Ramos (cell line): ENCODE data around the gene LHPP.

Source experiments
- in situ Hi-C: fragments of 300-500 bp; cut with MboI; formaldehyde crosslinking; loops from one replicate; pipeline ENCODE4 v1.14.3; 2022; ENCODE audit warnings: low sequenced_read_pairs; ENCODE audit not compliant: unreplicated experiment

LHPP gene

DNA sequence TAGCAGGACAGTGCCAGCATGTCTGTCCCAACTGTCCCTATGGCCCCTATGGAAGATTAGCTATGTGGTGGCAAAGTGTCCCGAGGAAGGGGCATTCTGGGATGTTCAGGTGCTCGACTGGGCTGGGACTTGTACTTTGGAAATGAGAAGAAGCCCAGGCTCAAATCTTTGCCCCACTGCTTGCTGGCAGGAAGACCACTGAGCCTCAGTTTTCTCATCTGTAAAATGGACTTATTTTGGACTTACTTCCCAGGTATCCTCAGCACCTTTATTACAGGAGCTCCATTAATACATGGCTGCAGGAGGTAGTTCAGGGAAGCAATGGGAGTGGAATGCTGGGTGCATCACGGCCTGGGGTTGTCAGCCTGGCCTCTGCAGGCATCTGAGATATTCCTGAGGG is 71.2 kb downstream of the LHPP start:
- in situ Hi-C loops, result loop anchor here (10.0 kb wide), 1 partner anchor 458 kb away; no protein-coding TSS in a partner anchor

DNA sequence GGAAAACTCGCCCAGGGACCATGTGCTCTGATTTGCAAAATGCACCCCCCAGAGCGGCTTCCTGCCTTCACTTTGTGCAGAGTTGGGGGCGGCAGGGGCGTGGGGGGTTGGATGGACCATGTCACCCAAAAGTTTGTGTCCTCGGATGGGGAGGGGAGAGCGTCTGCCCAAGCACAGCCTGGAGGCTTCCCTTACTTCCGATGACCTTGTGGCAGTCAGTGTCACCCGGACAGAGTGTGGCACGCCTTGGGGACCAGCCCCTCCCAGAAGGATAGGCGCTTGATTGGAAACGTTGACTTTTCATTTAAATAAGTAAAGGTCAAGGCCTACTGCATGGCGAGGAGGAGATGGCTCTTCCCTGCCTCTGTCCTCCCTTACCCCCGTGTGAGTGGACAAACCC is 71.6 kb downstream of the LHPP start:
- in situ Hi-C loops, result loop anchor here (10.0 kb wide), 1 partner anchor 458 kb away; no protein-coding TSS in a partner anchor

DNA sequence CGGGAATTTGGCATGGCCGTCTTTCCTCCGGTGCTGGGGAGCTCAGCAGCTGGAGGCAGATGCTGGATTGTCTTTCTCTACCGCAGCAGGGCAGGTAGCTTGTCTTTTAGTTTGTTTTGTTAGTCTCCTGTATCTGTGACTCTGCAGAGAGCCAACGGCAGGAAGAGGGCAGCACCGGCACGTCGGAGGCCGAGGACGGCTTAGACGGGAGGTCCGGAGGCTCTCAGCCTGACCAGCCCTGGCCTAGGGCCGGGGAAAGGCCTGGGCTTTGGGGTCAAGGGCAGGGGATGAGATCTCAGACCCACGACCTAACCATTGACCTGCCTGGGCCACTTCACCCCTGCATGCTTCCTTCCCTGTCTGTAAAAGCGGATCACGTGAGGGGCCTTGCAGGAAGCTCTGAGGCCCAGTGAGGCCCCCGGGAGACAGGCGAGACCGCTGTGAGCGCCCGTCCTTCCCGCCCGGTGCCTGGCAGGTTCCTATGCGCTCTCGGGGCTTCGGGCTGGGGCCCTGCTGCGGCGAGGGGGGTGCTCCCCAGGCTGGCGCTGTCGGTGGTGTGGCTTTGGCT is 72.7 kb downstream of the LHPP start:
- in situ Hi-C loops, result loop anchor here (10.0 kb wide), 1 partner anchor 460 kb away; no protein-coding TSS in a partner anchor

DNA sequence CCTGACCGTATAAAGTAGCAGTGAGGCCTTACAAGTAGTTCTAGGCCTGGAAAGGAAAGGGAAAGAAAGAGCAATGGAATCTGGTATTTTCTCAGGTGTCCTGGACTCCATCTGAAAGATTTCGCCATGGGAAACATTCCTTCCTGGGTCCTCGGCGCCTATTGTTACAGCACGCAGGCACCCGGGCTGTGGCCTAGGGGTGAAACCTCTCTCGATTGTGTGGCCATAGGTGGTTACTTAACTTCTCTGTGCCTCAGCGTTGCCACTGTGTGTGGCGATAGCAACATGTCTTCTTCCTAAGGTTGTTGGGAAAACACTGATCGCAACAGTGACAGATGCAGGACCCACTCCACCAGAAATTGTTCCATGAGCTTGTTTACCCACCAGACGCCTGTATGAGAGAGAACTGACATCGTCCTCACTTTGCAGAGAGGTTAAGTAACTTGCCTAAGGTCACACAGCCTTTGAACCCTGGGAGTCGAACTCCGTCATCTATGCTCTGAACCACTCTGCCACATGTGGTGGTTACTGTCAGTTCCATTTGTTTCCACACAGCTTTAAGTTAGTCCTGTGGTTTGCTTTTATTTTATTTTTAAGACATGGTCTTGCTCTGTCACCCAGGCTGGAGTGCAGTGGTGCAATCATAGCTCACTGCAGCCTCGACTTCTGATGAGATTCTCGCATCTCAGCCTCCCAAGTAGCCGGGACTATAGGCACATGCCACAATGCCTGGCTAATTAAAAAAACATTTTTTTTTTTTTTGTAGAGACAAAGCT is 73.4 kb downstream of the LHPP start:
- in situ Hi-C loops, result loop anchor here (5.0 to 10.0 kb wide), 3 partner anchors 67 to 460 kb away; partner anchors contain the start of gene FAM53B

DNA sequence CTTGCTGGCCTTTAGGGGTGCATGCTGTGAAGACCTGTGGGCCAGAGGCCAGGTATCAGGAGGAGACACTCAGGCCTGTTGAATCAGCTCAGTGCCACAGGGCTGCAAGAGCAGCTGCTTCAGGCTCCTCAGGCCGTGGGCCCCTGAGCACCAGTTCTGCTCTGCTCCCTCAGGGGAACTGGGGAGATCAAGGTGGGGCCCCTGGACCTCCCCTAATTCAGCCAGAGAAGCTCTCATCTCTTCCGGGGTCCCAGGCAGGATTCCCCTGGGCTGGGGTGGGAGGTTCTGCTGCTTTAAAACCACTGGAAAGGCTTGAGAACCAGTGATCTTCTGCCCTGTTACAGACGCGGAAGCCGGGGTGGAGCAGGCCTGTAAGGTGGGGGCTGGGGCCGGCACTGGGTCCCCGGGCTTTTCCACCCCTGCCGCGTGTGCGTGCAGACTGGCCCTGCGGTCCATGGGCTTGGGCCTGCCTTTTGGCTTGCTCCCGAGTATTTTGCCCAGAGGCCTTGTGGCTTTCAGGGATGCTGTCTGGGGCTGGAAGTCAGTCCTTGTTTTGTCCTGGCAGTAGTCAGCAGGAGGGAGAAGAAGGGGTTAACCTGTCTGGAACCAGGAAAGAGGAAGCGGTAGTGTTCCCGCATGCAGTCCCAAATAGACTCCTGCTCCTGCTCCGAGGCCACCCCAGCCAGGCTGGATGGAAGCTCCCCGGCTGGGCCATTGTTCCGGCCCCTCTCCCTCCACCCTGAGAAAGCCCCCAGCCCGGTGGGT is 74.3 kb downstream of the LHPP start:
- in situ Hi-C loops, result loop anchor here (5.0 to 10.0 kb wide), 3 partner anchors 66 to 461 kb away; partner anchors contain the start of gene FAM53B

DNA sequence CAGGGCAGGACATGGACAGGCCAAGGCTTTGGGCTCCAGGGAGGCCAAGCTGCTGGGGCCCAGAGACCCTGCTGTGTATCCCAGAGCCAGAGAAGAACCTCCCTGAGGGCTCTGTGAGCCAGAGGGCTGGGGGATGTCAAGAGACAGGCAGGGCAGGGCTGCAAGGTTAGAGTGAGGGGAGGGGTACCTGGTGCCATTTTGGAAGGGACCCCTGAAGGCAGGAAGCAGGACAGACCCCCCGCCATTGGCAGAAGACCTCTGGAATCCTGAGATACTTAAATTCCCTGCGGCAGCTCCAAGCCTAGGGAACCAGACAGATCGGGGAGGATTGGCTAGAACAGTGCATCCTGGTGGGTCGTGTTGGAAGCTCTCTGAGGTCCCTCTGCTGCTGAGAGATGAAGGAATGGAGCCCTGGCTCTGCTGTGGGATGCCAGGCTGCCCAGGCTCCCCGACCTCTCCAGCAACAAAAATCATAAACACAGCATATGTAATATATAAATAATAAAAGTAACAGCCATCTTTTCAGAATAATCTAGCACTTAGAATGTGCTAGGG is 75.0 kb downstream of the LHPP start:
- in situ Hi-C loops, result loop anchor here (5.0 to 10.0 kb wide), 3 partner anchors 66 to 462 kb away; partner anchors contain the start of gene FAM53B

DNA sequence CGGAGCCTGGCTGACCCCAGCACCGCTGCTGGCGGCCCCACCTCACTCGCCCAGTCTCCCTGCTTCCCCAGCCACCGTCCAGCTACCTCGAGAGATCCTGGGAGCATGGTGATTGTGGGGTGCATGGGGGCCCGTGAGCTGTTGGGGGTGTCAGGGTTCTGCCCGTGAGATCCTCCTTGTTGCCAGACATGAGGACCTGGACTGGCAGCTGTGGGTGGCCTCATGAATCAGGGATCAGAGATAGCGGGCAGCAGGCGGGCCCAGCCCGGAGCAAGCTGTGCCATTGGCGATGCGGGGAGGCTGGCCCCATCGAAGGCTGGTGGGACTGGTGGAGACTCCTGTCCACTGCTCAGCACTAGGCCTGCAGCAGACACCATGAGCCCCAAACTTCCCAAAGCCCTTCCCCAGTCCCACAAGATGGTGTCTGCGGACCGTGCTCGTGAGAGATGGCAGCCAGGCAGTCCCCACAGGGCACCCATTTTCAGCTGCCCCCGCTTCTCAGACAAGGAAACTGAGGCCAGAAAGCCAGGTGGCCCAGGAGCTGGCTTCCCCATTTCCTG is 75.6 kb downstream of the LHPP start:
- in situ Hi-C loops, result loop anchor here (5.0 to 10.0 kb wide), 3 partner anchors 65 to 462 kb away; partner anchors contain the start of gene FAM53B

DNA sequence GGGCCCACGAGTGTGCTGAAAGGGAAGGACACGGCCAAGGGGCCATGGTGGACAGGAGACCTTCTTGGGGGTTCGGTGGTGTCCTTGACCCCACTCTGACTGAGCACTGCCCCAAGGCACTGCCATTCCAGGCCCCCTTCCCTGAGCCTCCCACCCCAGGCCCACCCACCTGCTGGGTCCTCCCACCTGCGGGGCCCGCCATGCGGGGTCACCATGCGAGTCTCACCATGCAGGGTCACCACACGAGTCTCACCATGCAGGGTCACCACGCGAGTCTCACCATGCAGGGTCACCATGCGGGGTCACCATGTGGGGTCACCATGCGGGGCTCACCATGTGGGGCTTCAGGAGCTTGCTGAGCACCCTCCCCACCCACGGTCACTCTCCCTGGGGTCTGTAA is 76.3 kb downstream of the LHPP start:
- in situ Hi-C loops, result loop anchor here (5.0 to 10.0 kb wide), 3 partner anchors 64 to 463 kb away; partner anchors contain the start of gene FAM53B

DNA sequence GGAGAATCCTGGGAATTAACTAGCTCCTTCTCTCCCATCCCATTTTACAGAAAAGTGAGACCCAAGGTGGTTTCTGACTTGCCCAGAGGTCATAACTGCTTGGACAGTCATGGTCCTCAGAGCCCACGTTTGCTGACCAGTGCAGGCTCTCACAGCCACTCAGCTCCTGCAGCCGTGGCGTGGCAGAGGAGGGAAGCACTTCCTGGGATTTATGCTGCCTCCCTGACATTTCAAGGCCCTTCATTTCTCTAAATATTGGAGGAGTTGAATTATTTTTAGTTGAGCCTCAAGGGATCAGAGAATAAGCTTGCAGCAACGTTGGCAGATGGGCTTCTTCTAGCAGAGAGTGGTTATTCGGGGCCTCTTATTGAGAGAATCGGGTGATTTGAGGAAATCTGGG is 77.1 kb downstream of the LHPP start:
- in situ Hi-C loops, result loop anchor here (5.0 to 10.0 kb wide), 3 partner anchors 64 to 464 kb away; partner anchors contain the start of gene FAM53B

DNA sequence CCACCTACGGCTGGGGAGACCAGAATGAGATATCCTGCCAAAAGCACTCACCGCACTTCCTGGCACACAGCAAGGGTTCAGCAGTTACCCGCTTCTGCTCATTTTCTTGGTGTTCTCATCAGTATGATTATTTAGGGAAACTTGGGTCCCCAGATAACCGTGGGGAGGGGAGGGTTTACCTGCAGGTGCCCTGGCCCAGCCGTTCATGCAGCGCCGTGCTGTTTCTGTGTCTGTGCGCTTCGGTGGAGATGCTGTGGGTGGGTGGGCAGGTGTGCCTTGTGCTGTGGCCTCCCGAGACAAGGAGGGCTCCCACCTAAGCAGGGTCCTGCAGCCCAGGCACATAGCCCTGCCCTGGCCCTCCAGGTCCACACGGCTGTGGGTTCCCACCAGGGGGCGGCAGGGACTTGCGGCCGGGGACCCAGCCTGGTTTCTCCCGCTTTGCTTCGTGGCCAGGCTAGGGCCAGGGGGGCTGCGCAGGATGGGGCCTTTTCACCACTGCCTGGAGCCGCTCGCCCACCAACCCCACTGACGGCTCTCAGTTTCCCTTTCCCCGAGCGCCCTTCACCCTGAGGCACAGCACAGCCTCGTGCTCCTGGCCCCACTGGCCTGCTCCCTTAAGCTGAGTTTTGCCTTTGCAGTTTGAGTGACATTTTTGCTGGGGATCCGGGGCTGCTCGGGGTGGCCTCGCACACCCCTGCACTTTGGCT is 78.5 kb downstream of the LHPP start:
- in situ Hi-C loops, result loop anchor here (5.0 to 10.0 kb wide), 3 partner anchors 62 to 465 kb away; partner anchors contain the start of gene FAM53B

DNA sequence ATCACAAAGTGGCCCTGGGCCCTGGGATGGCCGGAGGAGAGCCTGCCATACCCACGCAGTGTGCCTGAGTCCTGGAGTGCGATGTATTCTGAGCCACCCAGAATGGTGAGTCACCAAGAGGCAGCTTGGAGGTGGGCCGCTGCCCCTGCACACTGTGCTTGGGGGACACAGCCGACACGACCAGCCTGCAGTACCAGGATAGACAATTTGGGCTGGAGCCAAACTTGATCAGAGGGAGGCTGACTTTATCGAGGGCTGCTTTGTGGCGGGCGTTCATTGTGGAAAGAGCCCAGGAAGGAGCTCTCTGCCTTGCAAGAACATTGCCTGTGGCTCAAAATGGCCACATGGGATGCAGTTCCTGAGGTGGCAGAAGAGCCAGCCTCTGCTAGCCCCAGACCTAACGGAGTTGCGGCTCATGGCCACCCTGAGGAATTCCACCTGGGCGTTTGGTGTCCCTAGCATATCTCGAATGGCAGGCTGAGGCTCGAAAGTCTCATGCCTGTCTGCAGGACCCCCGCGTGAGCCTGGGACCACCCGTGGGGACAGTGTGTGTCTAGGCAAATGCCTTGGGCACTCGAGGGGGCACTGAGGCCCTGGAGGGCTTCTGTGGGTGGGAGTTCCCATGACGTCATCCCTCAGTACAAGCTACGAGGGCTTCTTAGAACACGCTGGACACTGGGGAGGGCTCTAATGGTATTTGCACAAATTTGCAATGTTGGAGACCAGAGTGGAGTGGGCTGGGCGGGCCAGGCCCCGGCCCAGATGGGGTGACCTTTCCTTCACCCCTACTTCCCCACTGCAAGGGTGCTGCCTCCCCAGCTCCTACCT is 79.7 kb downstream of the LHPP start:
- in situ Hi-C loops, result no loop called here

DNA sequence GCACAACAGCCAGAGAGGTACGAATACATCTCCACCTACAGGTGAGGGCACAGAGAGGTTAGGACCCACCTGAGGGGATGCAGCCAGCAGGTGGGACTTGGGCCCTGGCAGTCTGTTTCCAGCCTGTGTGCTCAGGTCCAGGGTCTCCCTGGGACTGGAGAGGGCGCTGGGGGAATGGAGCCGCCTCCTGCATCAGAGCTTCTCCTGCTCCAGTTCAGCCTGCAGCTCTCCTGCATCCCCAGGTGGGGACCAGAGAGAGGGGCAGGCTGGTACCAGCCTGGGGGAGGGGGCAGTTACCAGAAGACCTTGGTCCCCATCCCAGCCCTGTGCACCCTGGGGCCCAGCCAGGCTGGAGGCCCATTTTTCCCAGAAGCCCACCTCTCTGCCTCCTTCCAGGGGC is 80.7 kb downstream of the LHPP start:
- in situ Hi-C loops, result no loop called here

DNA sequence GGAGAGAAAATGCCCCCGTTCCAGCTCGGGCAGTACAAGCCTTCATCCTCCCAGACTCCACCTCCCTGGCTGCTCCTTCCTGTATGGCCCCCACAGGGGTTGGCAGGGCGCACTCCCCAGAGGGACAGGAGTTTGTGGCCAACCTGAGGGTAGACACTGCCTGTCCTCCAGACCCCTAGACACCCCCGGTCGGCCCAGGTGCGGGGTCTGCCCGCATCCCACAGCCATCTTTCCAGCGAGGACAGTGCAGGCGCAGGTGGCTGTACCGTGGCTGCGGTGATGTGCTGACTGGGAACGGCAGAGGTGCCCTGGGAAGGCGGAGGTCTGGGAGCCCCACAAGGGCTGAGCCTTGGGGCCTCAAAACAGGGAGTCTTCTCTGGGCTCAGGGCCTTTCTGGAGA is 81.5 kb downstream of the LHPP start:
- in situ Hi-C loops, result no loop called here

DNA sequence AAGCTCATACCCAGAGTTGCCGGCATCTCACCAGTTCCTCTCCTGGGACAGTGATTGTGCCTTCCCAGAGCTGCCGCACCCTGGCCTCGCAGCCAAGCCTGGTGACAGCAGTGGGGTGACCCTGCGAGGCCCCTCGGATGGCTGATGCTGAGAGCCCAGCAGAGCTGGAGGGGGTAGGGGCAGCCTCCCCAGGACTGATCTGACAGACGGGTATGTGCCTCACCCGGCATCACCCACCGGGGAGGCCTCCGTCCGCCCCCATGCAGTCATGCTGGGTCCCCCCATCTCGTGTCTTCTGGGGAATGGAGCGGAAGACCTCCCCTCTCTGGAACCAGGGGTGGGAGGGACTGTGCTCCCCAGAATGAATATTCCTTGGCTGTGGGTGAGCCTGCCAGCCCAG is 82.3 kb downstream of the LHPP start:
- in situ Hi-C loops, result no loop called here

DNA sequence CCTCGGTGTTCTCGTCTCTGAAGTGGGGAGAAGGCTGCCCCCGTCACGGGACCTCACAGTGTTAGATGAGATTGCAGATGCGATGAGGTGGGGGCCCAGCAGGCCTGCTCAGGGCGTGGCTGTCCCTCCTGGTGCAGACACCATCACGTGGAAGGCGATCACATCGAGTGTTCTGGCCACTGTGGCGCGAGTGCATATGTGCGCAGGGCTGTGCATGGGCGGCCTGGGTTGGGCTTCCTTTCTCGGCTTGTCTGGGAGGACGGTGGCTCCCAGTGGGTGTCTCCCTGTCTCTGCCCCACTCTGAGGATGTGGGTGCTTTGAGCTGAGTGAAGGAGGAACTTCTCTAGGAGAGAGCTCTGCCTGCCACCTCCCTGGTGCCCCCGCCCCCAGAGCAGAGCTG is 83.1 kb downstream of the LHPP start:
- in situ Hi-C loops, result no loop called here

DNA sequence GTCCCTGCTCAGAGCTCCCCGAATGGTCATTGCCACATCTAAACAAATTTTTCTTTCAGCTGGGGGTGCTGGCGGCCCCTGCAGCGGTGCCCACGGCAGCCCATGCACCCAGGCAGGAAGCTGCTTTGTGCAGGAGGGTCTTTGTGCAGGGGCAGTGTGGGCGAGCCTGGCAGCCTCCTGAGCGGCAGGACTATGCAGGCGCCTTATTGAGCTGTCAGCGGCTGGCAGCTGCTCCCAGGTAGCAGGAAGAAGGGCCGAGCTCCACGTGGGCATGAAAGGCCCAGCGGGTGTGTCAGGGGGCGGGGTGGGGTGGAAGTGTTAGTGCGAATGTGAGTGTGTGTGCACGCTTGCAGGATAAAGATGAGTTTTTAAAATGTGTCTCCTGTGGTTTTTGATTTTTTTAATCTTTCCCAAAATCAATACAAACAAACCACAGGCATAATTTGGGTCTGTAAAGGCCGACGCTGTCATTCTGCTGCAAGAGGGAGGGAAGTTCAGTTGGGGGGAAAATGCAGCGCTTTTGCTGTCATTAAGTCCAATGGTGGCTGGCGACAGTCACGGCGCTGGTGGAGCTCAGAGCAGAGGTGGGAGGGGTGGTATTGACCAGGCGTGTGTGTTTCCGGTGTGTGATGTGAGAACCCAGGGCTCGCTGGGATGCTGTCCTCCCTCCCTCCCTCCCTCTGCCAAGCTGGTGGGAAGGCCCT is 83.9 kb downstream of the LHPP start:
- in situ Hi-C loops, result no loop called here

DNA sequence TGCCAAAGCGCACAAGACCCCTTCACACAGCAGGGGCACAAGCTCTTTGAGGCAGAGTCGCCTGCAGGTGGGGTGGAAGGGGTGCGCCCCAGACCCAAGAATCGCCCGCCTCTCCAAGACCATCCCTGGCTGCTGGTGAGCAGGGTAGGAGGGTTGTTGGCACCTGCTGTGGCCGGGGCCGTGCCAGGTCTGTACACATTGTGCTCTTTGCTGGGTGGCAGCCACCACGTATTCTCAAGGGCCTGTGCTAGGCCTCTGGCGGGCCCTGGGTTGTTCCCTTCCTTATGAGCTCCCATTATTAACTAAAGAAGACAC is 84.4 kb downstream of the LHPP start:
- in situ Hi-C loops, result no loop called here
